ENCODE measurements around the gene PRRC2B.
"Not testable (repeated sequence)": the region's sequence is repeated elsewhere in the genome, so short reads cannot be mapped to it uniquely, and the experiment has no call there.

The PRRC2B gene

GRCh38 chr9:131393622-131394463 lies at the start of gene PRRC2B:
TSS of gene PRRC2B (plus strand) at chr9:131394086. CDS start at chr9:131430145, 36,059 bp downstream.
- peak; percentile 62 for DNase-seq
- in situ Hi-C loops (cut with MboI; ENCODE audit: low pct_unique_long_range_greater_than_20kb, low sequenced_read_pairs): loop anchor here (25.0 kb wide), 2 partner anchors 107 to 343 kb away; partner anchors contain the start of genes FAM78A, PLPP7 and RAPGEF1

- DNase-seq; in situ Hi-C loops (cut with MboI; ENCODE audit: low pct_unique_long_range_greater_than_20kb, low sequenced_read_pairs): not testable (repeated sequence)
Measured at GRCh38 chr9:131344931-131345535, 48.9 kb upstream of the PRRC2B start.

DNA sequence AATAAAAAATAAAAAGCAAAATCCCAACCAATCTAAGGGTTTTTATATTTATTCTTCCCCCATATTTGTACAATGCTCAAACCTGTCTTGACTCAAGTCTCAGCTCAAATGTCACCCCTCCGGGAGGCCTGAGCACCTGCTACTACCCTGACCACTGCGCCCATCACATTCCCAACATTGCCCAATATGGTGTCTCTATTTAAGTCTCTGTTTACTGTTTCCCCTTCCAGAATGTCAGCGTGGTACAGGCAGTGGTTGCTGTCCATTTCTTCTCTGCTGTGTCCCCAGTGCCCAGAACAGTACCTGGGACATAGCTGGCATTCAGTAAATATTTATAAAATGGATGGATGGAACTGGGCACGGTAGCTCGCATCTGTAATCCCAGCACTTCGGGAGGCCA lies 47.3 kb upstream of the PRRC2B start:
- in situ Hi-C loops (cut with MboI; ENCODE audit: low pct_unique_long_range_greater_than_20kb, low sequenced_read_pairs): no loop called here
- DNase-seq: no peak

DNA sequence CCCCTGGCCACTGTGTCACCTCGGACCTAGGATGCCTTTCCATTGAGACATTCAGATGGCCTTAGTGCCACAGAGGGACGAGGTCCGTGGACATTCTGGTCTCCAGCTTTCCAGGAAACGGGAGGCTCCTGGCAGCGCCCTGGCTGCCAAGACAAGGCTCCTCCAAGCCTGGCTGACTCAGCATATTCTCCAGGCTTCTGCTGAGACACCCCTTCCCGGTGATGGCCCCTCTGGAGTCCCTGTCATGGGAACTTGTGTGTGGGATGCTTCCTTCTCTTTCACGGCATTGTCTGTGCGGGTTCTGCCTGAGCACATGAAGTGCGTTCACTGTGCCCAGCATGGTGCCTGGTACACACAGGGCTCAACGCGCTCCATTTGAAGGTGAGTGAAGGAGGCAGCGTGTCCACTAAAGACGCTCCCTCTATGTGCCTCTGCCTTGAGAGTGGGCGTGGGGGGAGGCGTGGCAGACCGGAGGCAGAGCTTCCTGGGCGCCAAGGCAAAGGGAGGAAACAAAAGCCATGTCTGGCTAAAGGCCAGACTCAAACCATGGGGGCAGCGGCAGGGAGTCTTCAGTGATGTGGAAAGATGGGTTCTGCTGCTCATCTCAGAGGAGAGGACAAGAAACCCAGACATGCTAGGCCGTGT lies 46.4 kb upstream of the PRRC2B start:
- no peak for DNase-seq
- in situ Hi-C loops (cut with MboI; ENCODE audit: low pct_unique_long_range_greater_than_20kb, low sequenced_read_pairs): no loop called here

DNA sequence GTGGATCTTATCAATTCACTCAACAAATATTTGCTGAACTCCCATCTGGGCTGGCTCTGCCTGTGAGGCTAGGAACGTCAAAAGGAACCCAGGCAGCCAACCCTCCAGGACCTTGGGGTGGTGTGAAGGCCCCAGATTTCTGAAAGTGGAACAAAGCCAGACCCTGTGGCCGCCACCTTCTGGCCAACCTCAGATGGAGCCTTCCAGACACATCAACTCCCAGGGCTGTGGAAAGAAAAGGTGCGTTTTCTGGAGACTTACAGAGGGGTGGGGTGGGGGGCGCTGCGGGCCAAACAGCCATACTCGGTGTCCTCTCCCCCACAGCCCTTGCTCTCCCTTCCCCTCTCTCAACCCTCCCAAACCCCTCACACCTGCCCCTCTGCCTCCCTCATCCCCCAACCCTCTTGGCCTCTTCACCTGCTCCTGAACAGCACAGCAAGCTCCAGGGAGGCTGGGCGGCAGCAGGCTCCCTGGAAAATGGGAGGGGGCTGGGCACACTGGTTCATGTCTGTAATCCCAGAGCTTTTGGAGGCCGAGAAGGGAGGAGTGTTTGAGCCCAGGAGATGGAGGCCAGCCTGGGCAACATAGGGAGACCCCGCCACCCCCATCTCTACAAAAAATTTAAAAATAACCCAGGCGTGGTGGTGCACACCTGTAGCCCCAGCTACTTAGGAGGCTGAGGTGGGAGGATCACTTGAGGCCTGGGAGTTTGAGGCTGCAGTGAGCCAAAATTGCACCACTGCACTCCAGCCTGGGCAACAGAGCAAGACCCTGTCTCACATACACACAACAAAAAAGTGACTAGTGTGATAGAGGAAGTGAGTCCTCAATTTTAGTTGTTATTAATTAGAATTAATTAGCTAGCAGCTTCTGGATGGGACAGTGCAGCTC lies 45.0 kb upstream of the PRRC2B start:
- DNase-seq: no peak
- in situ Hi-C loops (cut with MboI; ENCODE audit: low pct_unique_long_range_greater_than_20kb, low sequenced_read_pairs): no loop called here

GRCh38 chr9:131349522-131349880 lies 44.4 kb upstream of the PRRC2B start:
- DNase-seq: no peak
- in situ Hi-C loops (cut with MboI; ENCODE audit: low pct_unique_long_range_greater_than_20kb, low sequenced_read_pairs): no loop called here

GRCh38 chr9:131349881-131350563 lies 43.9 kb upstream of the PRRC2B start:
- peak; percentile 91 for DNase-seq
- in situ Hi-C loops (cut with MboI; ENCODE audit: low pct_unique_long_range_greater_than_20kb, low sequenced_read_pairs): no loop called here

- in situ Hi-C loops (cut with MboI; ENCODE audit: low pct_unique_long_range_greater_than_20kb, low sequenced_read_pairs): not testable (repeated sequence)
- DNase-seq: peak; percentile 63
Measured at GRCh38 chr9:131356479-131356878, 37.4 kb upstream of the PRRC2B start.

DNA sequence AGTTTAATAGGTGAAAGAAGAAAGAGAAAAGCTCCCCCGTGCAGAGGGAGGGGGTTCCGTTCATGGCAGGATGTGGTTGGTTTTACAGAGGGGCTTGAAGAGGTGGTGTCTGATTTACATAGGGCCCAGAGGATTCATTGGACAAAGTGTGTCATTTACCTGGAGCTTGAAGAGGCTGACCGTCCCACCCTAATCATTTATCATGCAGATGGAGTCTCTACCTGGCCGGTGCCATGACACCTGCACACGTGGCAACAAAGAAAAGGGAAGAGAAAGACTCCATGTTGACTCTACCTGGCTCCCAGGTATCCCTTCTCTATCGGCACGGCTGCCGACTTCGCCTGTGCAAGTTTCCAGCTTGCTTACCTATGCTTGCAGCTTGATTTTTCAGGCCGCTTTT lies 35.3 kb upstream of the PRRC2B start:
- in situ Hi-C loops (cut with MboI; ENCODE audit: low pct_unique_long_range_greater_than_20kb, low sequenced_read_pairs): no loop called here
- no peak for DNase-seq

DNA sequence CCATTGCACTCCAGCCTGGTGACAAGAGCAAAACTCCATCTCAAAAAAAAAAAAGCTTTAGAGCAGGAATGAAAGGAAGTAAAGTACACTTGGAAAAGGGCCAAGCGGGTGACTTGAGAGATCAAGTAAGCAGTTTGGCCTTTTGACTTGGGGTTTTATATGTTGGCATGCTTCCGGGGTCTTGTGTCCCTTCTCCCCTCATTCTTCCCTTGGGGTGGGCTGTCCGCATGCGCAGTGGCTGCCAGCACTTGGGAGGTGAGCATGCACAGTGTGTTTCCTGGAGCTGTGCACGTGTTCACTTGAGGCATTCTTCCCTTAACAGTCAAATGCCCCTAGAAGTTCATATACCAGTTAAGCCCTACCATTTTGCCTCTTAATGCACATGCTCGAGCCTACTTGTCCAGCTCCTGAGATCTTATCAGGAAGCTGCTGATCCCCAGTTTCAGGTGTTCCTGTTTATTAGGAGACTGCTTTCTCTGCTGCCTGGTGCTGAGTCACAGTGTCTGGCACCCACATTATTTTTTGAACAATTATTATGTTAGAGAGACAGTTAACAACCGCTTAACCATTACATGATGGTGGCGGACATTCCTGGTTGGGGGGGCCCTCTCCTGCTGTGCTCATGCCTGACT lies 32.6 kb upstream of the PRRC2B start:
- peak; percentile 46 for DNase-seq
- in situ Hi-C loops (cut with MboI; ENCODE audit: low pct_unique_long_range_greater_than_20kb, low sequenced_read_pairs): no loop called here

DNA sequence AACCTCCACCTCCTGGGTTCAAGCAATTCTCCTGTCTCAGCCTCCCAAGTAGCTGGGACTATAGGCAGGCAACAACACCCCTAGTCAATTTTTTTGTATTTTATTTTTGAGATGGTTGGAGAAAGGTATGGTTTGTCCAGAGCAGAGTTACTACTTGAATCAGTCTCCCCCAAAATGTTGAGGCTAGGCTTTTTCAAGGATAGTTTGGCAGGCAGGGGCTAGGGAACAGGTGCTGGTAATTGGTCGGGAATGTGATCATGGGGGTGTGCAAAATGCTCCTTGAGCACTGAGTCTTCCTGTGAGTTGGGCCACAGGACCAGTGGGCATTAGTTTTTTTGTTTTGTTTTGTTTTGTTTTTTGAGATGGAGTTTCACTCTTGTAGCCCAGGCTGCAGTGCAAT lies 28.3 kb upstream of the PRRC2B start:
- DNase-seq: no peak
- in situ Hi-C loops (cut with MboI; ENCODE audit: low pct_unique_long_range_greater_than_20kb, low sequenced_read_pairs): no loop called here

DNA sequence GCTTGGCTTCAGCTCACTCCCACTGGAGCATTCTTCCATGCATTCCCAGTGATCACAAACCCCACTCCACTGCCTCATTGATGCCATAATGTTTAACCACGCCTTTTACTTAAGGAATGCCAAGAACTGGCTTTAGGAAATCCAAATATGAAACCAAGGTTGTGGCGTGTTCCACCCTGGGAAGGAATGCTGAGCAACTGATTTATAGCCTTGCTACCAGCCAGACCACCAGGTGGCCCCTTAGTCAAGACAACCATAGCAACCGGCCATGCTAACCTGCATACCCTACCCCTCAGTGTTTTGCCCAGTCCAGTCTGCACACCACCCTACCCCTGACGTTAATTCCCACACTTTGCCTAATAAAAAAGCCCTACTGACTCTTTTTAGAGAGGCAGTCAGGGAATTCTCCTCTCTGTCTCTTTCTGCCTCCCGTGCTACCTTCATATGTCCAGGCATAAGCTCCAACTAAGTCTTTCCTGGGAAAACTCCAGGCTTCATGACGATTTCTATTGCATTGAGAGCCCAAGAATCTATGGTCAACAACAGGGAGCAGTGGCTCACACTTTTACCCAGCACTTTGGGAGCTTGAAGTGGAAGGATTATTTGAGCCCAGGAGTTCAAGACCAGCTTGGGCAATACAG lies 27.0 kb upstream of the PRRC2B start:
- no peak for DNase-seq
- in situ Hi-C loops (cut with MboI; ENCODE audit: low pct_unique_long_range_greater_than_20kb, low sequenced_read_pairs): no loop called here

DNA sequence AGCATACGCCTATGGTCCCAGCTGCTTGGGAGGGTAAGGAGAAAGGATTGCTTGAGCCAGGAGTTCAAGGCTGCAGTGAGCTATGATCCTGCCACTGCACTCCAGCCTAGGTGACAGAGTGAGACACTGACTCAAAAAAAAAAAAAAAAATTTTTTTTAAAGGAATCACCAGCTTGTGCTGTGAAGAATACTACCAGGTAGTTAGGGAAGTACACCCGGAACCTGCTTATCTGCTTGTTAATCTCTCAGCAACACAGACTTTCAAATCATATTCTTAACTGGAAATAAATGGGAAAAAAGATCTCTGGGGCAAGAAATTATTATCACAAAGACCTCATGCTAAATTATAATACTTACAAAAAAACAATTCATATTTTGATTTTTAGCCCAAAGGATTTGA lies 26.4 kb upstream of the PRRC2B start:
- in situ Hi-C loops (cut with MboI; ENCODE audit: low pct_unique_long_range_greater_than_20kb, low sequenced_read_pairs): no loop called here
- DNase-seq: no peak

GRCh38 chr9:131370638-131371037 lies 23.2 kb upstream of the PRRC2B start:
- in situ Hi-C loops (cut with MboI; ENCODE audit: low pct_unique_long_range_greater_than_20kb, low sequenced_read_pairs): no loop called here
- no peak for DNase-seq

DNA sequence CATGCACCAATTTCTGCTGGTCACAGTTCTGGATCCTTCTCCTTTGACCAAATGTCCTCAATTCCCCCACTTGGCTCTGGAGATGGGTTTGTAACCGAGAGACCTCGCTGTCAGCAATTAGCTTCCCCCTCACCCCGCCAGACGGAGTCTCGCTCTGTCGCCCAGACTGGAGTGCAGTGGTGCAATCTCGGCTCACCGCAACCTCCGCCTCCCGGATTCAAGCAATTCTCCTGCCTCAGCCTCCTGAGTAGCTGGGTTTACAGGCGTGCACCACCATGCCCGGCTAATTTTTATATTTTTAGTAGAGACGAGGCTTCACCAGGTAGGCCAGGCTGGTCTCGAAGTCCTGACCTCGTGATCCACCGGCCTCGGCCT lies 21.3 kb upstream of the PRRC2B start:
- in situ Hi-C loops (cut with MboI; ENCODE audit: low pct_unique_long_range_greater_than_20kb, low sequenced_read_pairs): not testable (repeated sequence)

DNA sequence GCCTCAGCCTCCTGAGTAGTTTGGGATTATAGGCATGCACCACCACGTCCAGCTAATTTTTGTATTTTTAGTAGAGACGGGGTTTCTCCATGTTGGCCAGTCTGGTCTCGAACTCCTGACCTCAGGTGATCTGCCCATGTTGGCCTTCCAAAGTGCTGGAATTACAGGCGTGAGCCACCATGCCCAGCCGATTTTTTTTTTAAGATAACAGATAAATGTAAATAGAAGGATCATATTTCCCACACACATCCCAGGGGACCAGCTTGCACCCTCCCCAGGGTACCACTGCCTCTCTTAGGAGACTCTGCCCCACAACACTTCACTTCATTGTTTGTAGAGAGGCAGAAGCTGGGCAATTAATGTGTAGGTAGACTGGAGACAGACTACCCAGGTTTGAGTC lies 19.2 kb upstream of the PRRC2B start:
- DNase-seq: not testable (repeated sequence)
- in situ Hi-C loops (cut with MboI; ENCODE audit: low pct_unique_long_range_greater_than_20kb, low sequenced_read_pairs): loop anchor here (25.0 kb wide), 2 partner anchors 87 to 363 kb away; partner anchors contain the start of genes FAM78A, PLPP7 and RAPGEF1

More for the DNA sequence above, 21.3 kb upstream of the PRRC2B start:
- DNase-seq: peak; percentile 43

- no peak for DNase-seq
- in situ Hi-C loops (cut with MboI; ENCODE audit: low pct_unique_long_range_greater_than_20kb, low sequenced_read_pairs): loop anchor here (25.0 kb wide), 2 partner anchors 92 to 358 kb away; partner anchors contain the start of genes FAM78A, PLPP7 and RAPGEF1
Measured at GRCh38 chr9:131379056-131379455, 14.8 kb upstream of the PRRC2B start.

All from KBM-7 (cell line).